K562 (cell line): ENCODE measurements around the gene HYAL1. TPM values are rescaled to one million over a fixed set of nuclear protein-coding genes. Genes with fewer than 3 reads are reported as not detected.
A peak's percentile ranks its signal among the peaks of the same experiment; 100 is the strongest.

ENCODE experiments used
- BACH1 ChIP-seq: fragments of 200-800 bp; sonication (Bioruptor generic); IDR thresholded peaks from 2 replicates; pipeline ENCODE4 v1.6.1; 2016; ENCODE audit warnings: missing genetic modification characterization, missing compliant biosample characterization
- DNMT1 ChIP-seq: fragments of 450-650 bp; IDR thresholded peaks from 2 replicates; pipeline ENCODE4 v1.6.1; 2016; ENCODE audit warnings: antibody characterized with exemption, mild to moderate bottlenecking
- ESRRA ChIP-seq: fragments of 450-650 bp; IDR thresholded peaks from 2 replicates; pipeline ENCODE4 v1.6.1; 2014; ENCODE audit warnings: low read depth, mild to moderate bottlenecking, moderate library complexity, borderline replicate concordance
- ETS2 ChIP-seq: IDR thresholded peaks from 2 replicates; pipeline ENCODE4 v1.6.1; 2016; ENCODE audit warnings: borderline replicate concordance, missing genetic modification characterization, mild to moderate bottlenecking, moderate library complexity, missing compliant biosample characterization; ENCODE audit not compliant: poor library complexity, severe bottlenecking
- KLF13 ChIP-seq: fragments of 450-650 bp; IDR thresholded peaks from 2 replicates; pipeline ENCODE4 v1.6.1; 2016; ENCODE audit warnings: missing genetic modification characterization, low read depth, mild to moderate bottlenecking, missing compliant biosample characterization, moderate library complexity, borderline replicate concordance
- MCM3 ChIP-seq: fragments of 450-650 bp; IDR thresholded peaks from 2 replicates; pipeline ENCODE4 v1.6.1; 2016
- MEIS2 ChIP-seq: fragments of 450-650 bp; IDR thresholded peaks from 2 replicates; pipeline ENCODE4 v1.6.1; 2014; ENCODE audit warnings: mild to moderate bottlenecking; ENCODE audit not compliant: partially characterized antibody
- NFYB ChIP-seq: IDR thresholded peaks from 2 replicates; pipeline ENCODE4 v1.6.1; 2011; ENCODE audit warnings: mild to moderate bottlenecking, moderate library complexity; ENCODE audit not compliant: insufficient read length; ENCODE audit errors: extremely low read depth
- POU5F1 ChIP-seq: fragments of 150-350 bp; IDR thresholded peaks from 2 replicates; pipeline ENCODE4 v1.6.1; 2014; ENCODE audit warnings: borderline replicate concordance, low read length, low read depth, mild to moderate bottlenecking; ENCODE audit not compliant: partially characterized antibody
- RAD21 ChIP-seq, 2 experiments: fragments of 250-450 bp in 1 of 2; fragments of 450-650 bp in 1 of 2; sonication (Bioruptor Pico) in 1 of 2; formaldehyde crosslinking in 1 of 2; IDR thresholded peaks in 1 of 2; conservative IDR thresholded peaks in 1 of 2; 2 replicates each; pipeline versions ENCODE4 v1.4.0 to v1.8.0; 2020 to 2022; ENCODE audit warnings: mild to moderate bottlenecking in 2 of 2, moderate library complexity in 1 of 2
- RNF2 ChIP-seq: sonication (generic); IDR thresholded peaks from 2 replicates; pipeline ENCODE4 v1.6.1; 2016
- SIX5 ChIP-seq, 2 experiments: IDR thresholded peaks; 2 replicates each; pipeline ENCODE4 v1.6.1; 2011; ENCODE audit warnings: low read length in 2 of 2, borderline replicate concordance in 1 of 2, low read depth in 1 of 2, mild to moderate bottlenecking in 1 of 2, moderate library complexity in 1 of 2; ENCODE audit not compliant: insufficient read depth in 1 of 2
- SRSF7 ChIP-seq: fragments of 200-400 bp; formaldehyde crosslinking; optimal IDR thresholded peaks from 2 replicates; pipeline ENCODE3; 2017; ENCODE audit warnings: mild to moderate bottlenecking, low read depth, low read length
- XRCC3 ChIP-seq: fragments of 450-650 bp; IDR thresholded peaks from 2 replicates; pipeline ENCODE4 v1.6.1; 2017; ENCODE audit warnings: mild to moderate bottlenecking, moderate library complexity
- ZBTB7A ChIP-seq: IDR thresholded peaks from 2 replicates; pipeline ENCODE4 v1.6.1; 2011; ENCODE audit warnings: low read depth, mild to moderate bottlenecking, low read length, moderate library complexity, borderline replicate concordance; ENCODE audit not compliant: control insufficient read depth
- ZFP30 ChIP-seq: fragments of 250-450 bp; sonication (Bioruptor Pico); IDR thresholded peaks from 2 replicates; pipeline ENCODE4 v1.8.0; 2022; ENCODE audit warnings: moderate library complexity, mild to moderate bottlenecking, inconsistent platforms, borderline replicate concordance
- ZNF134 ChIP-seq: fragments of 250-450 bp; sonication (Bioruptor Pico); conservative IDR thresholded peaks from 2 replicates; pipeline ENCODE4 v1.4.0; 2020
- ZNF780A ChIP-seq: fragments of 250-450 bp; sonication (Bioruptor Pico); IDR thresholded peaks from 2 replicates; pipeline ENCODE4 v1.5.0; 2021; ENCODE audit warnings: mild to moderate bottlenecking
- ZSCAN32 ChIP-seq: fragments of 450-650 bp; formaldehyde crosslinking; IDR thresholded peaks from 2 replicates; pipeline ENCODE4 v1.4.0; 2020; ENCODE audit warnings: mild to moderate bottlenecking, moderate library complexity
- polyA plus RNA-seq, 8 experiments: library from polyadenylated mRNA; depleted of rRNA in 4 of 8; stranded (reverse) in 5 of 8; unstranded in 3 of 8; fragments of >200 nt; fragmentation: Nextera tagmentation in 2 of 8; fragmentation: Illumina TruSeq in 1 of 8; extraction: Ambion mirVana in 2 of 8; extraction: Trizol in 1 of 8; gene quantifications; 2 replicates each; pipeline versions ENCODE4 v1.2.1 to v1.2.3, GENCODE V29; 2011 to 2014; ENCODE audit warnings: inconsistent platforms in 1 of 8, missing spikeins in 1 of 8
- total RNA-seq, 7 experiments: library from RNA; depleted of rRNA in 6 of 7; stranded (reverse); fragments of >200 nt in 6 of 7; fragmentation: Illumina TruSeq in 2 of 7; extraction: Trizol in 2 of 7; gene quantifications; 2 replicates each; pipeline versions ENCODE4 v1.2.1 to v1.2.3, GENCODE V29; 2011 to 2021; ENCODE audit warnings: low replicate concordance in 1 of 7
- TF ChIP-seq, protein P1 (sequence below): fragments of 250-450 bp; sonication (Bioruptor Pico); IDR thresholded peaks from 2 replicates; pipeline ENCODE4 v1.9.0; 2021; ENCODE audit warnings: mild to moderate bottlenecking, inconsistent platforms
- TF ChIP-seq, protein P2 (sequence below), 2 experiments: fragments of 450-650 bp in 1 of 2; sonication (generic) in 1 of 2; formaldehyde crosslinking in 1 of 2; IDR thresholded peaks in 1 of 2; conservative IDR thresholded peaks in 1 of 2; 2 replicates each; pipeline versions ENCODE4 v1.6.1 to v1.8.1; 2016 to 2023; ENCODE audit warnings: mild to moderate bottlenecking in 2 of 2, moderate library complexity in 2 of 2, inconsistent platforms in 1 of 2, missing genetic modification reagents in 1 of 2
- TF ChIP-seq, protein P3 (sequence below): fragments of 150-350 bp; conservative IDR thresholded peaks from 2 replicates; pipeline ENCODE4 v1.6.1; 2014; ENCODE audit warnings: low read length

The HYAL1 gene
- total and polyA plus RNA-seq, 9 of the 15 experiments (the other 6 are each of a cell fraction or from before 2014, with no cell fraction given), result 1.4 to 8.5 (median 4.7) TPM

DNA sequence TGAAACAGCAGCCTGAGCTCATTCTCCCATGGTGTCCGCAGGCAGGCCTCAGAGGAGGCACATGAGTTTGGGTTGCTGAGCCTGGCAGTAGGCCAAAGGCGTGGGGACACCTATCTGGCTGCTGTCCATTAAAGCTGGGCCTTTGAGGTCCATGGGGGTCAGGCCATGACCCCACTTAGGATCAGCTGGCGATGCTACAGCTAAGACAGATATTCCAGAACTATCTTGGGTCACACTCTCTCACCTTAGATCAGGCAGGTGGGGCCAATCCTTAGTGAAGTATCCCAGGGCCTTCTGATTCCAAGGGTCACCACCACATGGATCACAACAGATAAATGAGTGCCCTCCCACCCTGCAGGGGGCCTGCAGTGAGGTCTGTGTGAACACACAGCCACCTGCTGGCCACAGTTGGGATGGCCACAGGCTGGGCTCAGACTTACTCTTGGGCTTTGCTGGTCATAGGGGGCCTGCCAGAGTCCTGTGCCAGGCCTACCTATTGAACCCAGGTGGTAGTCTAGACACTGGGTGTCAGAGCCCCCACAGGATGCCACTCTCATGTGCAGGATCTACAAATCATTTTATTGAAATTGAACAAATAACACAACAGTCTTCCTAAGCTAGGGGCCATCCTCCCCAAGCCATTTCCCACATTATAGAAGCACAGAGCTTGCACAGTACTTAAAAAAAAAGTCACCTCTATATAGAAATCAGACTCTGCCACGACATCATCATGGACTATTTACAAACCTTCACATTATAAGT lies 21.2 kb upstream of the HYAL1 start (continued):
- TF ChIP-seq, protein P1, sequence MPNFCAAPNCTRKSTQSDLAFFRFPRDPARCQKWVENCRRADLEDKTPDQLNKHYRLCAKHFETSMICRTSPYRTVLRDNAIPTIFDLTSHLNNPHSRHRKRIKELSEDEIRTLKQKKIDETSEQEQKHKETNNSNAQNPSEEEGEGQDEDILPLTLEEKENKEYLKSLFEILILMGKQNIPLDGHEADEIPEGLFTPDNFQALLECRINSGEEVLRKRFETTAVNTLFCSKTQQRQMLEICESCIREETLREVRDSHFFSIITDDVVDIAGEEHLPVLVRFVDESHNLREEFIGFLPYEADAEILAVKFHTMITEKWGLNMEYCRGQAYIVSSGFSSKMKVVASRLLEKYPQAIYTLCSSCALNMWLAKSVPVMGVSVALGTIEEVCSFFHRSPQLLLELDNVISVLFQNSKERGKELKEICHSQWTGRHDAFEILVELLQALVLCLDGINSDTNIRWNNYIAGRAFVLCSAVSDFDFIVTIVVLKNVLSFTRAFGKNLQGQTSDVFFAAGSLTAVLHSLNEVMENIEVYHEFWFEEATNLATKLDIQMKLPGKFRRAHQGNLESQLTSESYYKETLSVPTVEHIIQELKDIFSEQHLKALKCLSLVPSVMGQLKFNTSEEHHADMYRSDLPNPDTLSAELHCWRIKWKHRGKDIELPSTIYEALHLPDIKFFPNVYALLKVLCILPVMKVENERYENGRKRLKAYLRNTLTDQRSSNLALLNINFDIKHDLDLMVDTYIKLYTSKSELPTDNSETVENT (CRISPR knock-in tag), result no peak
- TF ChIP-seq DNMT1 (no peak), SIX5 (IDR thresholded peaks at IDR 0.05; ENCODE audit: borderline replicate concordance in 1 of 2, insufficient read depth in 1 of 2, low read depth in 1 of 2, low read length in 2 of 2) (no peak), RAD21 (CRISPR knock-in tag; conservative IDR thresholded peaks at IDR 0.05 in 1 of 2, IDR thresholded peaks at IDR 0.05 in 1 of 2) (peak; percentile 70 to 91), ZSCAN32 (no peak), ZBTB7A (peak; percentile 77), MCM3 (no peak), MEIS2 (no peak), ZFP30 (CRISPR knock-in tag) (no peak), ESRRA (peak; percentile 24; the same call in 1 of the 2 replicates), ZNF780A (no peak), NFYB (no peak), POU5F1 (no peak), XRCC3 (no peak), ETS2 (tag) (no peak), SRSF7 (no peak), KLF13 (tag) (no peak), BACH1 (tag) (no peak), ZNF134 (CRISPR knock-in tag) (no peak), RNF2 (no peak)
- TF ChIP-seq, protein P2, sequence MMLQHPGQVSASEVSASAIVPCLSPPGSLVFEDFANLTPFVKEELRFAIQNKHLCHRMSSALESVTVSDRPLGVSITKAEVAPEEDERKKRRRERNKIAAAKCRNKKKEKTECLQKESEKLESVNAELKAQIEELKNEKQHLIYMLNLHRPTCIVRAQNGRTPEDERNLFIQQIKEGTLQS (IDR thresholded peaks at IDR 0.05), result no peak
- TF ChIP-seq, protein P2 (CRISPR knock-in tag; conservative IDR thresholded peaks at IDR 0.05), result no peak
- TF ChIP-seq, protein P3, sequence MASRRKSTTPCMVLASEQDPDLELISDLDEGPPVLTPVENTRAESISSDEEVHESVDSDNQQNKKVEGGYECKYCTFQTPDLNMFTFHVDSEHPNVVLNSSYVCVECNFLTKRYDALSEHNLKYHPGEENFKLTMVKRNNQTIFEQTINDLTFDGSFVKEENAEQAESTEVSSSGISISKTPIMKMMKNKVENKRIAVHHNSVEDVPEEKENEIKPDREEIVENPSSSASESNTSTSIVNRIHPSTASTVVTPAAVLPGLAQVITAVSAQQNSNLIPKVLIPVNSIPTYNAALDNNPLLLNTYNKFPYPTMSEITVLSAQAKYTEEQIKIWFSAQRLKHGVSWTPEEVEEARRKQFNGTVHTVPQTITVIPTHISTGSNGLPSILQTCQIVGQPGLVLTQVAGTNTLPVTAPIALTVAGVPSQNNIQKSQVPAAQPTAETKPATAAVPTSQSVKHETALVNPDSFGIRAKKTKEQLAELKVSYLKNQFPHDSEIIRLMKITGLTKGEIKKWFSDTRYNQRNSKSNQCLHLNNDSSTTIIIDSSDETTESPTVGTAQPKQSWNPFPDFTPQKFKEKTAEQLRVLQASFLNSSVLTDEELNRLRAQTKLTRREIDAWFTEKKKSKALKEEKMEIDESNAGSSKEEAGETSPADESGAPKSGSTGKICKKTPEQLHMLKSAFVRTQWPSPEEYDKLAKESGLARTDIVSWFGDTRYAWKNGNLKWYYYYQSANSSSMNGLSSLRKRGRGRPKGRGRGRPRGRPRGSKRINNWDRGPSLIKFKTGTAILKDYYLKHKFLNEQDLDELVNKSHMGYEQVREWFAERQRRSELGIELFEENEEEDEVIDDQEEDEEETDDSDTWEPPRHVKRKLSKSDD, result no peak
